OCI-LY3 (cell line): ENCODE data around the gene G3BP1.

ENCODE experiments used
- EZH2phosphoT487 ChIP-seq: fragments of 200-600 bp; shearing (Covaris generic); IDR thresholded peaks from 2 replicates; pipeline ENCODE4 v1.6.1; 2018; ENCODE audit warnings: antibody characterized with exemption, mixed run types, low read depth
- TF ChIP-seq, protein P1 (sequence below): fragments of 200-600, 300-600 bp; sonication (generic); IDR thresholded peaks from 2 replicates; pipeline ENCODE4 v1.5.1; 2014; ENCODE audit warnings: antibody characterized with exemption, low read length, low read depth

DNA sequence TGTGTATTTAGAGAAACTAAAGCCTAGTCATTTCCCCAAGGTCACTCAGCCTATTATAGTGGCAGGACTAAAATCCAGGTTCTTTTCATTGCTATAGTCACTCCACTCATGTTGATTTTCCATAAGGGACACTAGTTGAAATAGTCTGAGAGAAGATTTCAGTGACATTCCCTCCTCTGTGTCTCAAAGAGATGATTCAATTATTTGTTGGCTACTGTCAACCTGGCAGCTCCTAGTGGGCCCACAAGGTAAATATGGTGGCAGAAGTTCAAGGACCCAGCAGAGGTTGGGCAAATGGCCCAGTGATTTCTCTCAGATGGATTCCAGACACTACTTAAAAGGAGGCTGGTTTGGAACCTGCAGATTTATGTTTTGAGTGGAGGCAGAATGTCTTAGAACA lies 48.1 kb downstream of the G3BP1 start:
- TF ChIP-seq EZH2phosphoT487, result no peak
- TF ChIP-seq, protein P1, sequence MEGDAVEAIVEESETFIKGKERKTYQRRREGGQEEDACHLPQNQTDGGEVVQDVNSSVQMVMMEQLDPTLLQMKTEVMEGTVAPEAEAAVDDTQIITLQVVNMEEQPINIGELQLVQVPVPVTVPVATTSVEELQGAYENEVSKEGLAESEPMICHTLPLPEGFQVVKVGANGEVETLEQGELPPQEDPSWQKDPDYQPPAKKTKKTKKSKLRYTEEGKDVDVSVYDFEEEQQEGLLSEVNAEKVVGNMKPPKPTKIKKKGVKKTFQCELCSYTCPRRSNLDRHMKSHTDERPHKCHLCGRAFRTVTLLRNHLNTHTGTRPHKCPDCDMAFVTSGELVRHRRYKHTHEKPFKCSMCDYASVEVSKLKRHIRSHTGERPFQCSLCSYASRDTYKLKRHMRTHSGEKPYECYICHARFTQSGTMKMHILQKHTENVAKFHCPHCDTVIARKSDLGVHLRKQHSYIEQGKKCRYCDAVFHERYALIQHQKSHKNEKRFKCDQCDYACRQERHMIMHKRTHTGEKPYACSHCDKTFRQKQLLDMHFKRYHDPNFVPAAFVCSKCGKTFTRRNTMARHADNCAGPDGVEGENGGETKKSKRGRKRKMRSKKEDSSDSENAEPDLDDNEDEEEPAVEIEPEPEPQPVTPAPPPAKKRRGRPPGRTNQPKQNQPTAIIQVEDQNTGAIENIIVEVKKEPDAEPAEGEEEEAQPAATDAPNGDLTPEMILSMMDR, result no peak
